C4-2B (cell line): ENCODE data around the gene NUP62.

Source experiments
- CTCF ChIP-seq: fragments of 450-650 bp; conservative IDR thresholded peaks from 2 replicates; pipeline ENCODE4 v1.5.1; 2017; ENCODE audit warnings: mild to moderate bottlenecking
- ZFX ChIP-seq: fragments of 450-650 bp; IDR thresholded peaks from 2 replicates; pipeline ENCODE4 v1.6.1; 2017

- TF ChIP-seq CTCF = no peak
- no peak for TF ChIP-seq ZFX
Observed at GRCh38 chr19:49873834-49874233, 55.5 kb downstream of the NUP62 start.
